Psoas muscle (tissue), 8 donors: ENCODE results near the gene SRRM2. TPM values are rescaled to one million over a fixed set of nuclear protein-coding genes. Genes with fewer than 3 reads are reported as not detected.

Experiments
- ATAC-seq, 4 donors: fragments of 200-7000 bp; cut with Tn5 transposase; one replicate each; pipeline ENCODE4 v1.9.1; 2020; ENCODE audit warnings: moderate library complexity in 3 of 4, mild to moderate bottlenecking in 2 of 4
- DNase-seq, 2 donors: peaks; one replicate each; pipeline ENCODE4 v3.0.0-alpha.2; 2020
- H3K27ac ChIP-seq: fragments of 200-600 bp; one replicate; pipeline ENCODE4 v1.8.0; 2022
- H3K27me3 ChIP-seq, 3 donors: fragments of 200-600 bp in 1 of 3; one replicate each; pipeline versions ENCODE4 v1.6.1 to v1.8.0; 2013 to 2022; ENCODE audit warnings: low read length in 2 of 3, mild to moderate bottlenecking in 2 of 3, moderate library complexity in 1 of 3; ENCODE audit not compliant: insufficient read depth in 3 of 3
- H3K36me3 ChIP-seq, 2 donors: fragments of 200-600 bp in 1 of 2; one replicate each; pipeline versions ENCODE4 v1.6.1 to v1.8.0; 2013 to 2022; ENCODE audit warnings: low read depth in 1 of 2, mild to moderate bottlenecking in 1 of 2, moderate library complexity in 1 of 2; ENCODE audit not compliant: insufficient read depth in 1 of 2
- H3K4me1 ChIP-seq: fragments of 200-600 bp; one replicate; pipeline ENCODE4 v1.8.0; 2022
- H3K4me3 ChIP-seq: fragments of 200-600 bp; one replicate; pipeline ENCODE4 v1.8.0; 2022; ENCODE audit warnings: mild to moderate bottlenecking
- H3K9me3 ChIP-seq: fragments of 200-600 bp; one replicate; pipeline ENCODE4 v1.8.0; 2022
- WGBS, 3 donors: extraction: QIAGEN DNeasy Blood & Tissue Kit; methylation state at CpG; one replicate each; pipeline versions ENCODE4 v1.1.6 to v1.1.7; 2013; 5-methylcytosine and 5-hydroxymethylcytosine counted together
- intact Hi-C, 2 donors: fragments of 100-400 bp; cut with DNase I; formaldehyde crosslinking; loops; one replicate each; pipeline versions ENCODE4 v1.11.0 to v1.14.2; 2022
- polyA plus RNA-seq, 3 donors: library from polyadenylated mRNA; stranded (reverse); fragments of 200-250 nt; gene quantifications; one replicate each; pipeline ENCODE4 v1.2.3, GENCODE V29; 2013
- total RNA-seq, 4 donors: library from RNA; stranded (reverse); fragmentation: NEBNext Ultra II Directional in 2 of 4; extraction: Animal tissue kit (Norgen Biotek cat#: 25700) in 2 of 4; gene quantifications; one replicate each; pipeline versions ENCODE4 v1.2.1 to v1.2.4, GENCODE V29; 2021 to 2023
- TF ChIP-seq, protein P1 (sequence below): fragments of 200-600 bp; IDR thresholded peaks from one replicate; pipeline ENCODE4 v1.8.0; 2022; ENCODE audit warnings: antibody characterized with exemption
- donor health status: healthy with polysubstance abuse.
- donor health status: DM: no; HTN: no; CAD: no; lungs with moderate emphysema.
- donor health status: Bipolar disorder and iron deficiency.
- donor health status: healthy.
- donor health status: DM: yes; HTN: yes; CAD: no.
- donor health status: DM: no; HTN: no; CAD: no.
- donor health status: DM: no; HTN: no; CAD: no.
- donor health status: DM: yes; HTN: yes; CAD: no.

SRRM2 gene
- total and polyA plus RNA-seq, 7 donors: 183 to 413 (median 277) TPM

DNA sequence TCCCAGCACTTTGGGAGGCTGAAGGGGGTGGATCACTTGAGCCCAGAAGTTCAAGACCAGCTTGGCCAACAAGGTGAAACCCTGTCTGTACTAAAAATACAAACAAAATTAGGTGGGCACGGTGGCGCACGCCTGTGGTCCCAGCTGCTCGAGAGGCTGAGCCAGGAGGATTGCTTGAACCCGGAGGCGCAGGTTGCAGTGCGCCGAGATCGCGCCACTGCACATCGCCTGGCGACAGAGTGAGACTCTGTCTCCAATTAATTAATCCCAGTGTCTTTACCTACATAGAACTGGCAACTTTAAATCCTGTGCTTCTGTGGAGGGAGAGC is 26.2 kb downstream of the SRRM2 start:
- Histone ChIP-seq H3K4me3 (peak overlapping the region; percentile 100), H3K36me3 (peaks cover 0 to 15% of the 10 kb centered on the region in 2 donors), H3K27me3 (no peaks in the 10 kb centered on the region), H3K27ac (peak overlapping the region; percentile 100), H3K4me1 (peaks cover 26% of the 10 kb centered on the region), H3K9me3 (no peaks in the 10 kb centered on the region)
- ATAC-seq: no peak
- 79 to 92% (median 83%) methylated on average over 12 of the region's 12 CpGs for WGBS, 3 donors
- no peak for DNase-seq
- intact Hi-C loops: no loop called here
- TF ChIP-seq, protein P1, sequence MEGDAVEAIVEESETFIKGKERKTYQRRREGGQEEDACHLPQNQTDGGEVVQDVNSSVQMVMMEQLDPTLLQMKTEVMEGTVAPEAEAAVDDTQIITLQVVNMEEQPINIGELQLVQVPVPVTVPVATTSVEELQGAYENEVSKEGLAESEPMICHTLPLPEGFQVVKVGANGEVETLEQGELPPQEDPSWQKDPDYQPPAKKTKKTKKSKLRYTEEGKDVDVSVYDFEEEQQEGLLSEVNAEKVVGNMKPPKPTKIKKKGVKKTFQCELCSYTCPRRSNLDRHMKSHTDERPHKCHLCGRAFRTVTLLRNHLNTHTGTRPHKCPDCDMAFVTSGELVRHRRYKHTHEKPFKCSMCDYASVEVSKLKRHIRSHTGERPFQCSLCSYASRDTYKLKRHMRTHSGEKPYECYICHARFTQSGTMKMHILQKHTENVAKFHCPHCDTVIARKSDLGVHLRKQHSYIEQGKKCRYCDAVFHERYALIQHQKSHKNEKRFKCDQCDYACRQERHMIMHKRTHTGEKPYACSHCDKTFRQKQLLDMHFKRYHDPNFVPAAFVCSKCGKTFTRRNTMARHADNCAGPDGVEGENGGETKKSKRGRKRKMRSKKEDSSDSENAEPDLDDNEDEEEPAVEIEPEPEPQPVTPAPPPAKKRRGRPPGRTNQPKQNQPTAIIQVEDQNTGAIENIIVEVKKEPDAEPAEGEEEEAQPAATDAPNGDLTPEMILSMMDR: no peak

DNA sequence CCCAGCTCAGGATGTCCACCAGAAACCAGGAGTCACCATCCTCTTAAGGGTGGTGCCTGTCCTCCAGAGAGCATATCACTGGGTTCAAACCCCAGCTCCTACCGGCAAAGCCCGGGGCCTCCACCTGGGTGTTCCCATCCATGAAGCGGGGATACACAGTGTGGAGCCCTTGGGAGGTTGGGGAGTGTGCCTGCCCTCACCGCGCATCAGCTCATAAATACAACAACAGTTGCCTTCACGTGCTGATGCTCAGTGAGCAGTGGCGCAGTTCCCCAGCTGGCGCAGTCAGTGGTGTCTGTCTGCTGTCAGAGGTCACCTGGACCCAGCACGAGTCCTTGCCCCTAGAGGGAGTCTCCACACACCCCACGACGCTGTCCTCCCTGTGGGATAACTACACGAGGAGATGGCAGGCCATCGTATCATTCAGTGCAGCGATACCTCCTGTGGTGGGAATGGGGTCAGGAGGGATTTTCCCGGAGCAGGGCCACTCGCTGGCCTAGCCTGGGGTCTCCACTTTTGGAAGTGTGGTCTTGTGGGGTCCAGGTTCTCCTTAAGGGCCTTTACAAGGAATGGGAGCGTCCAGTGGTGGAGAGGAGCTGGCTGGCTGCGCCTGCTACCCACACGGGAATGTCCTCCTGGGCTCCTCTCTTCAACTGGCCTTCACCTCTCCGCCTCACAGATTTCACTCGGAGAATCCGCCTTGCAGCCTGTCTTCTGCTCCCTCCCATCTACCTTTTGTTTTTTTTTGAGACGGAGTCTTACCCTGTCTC is 26.9 kb downstream of the SRRM2 start:
- 81 to 86% (median 81%) methylated on average over 22 to 23 of the region's 23 CpGs for WGBS, 3 donors

DNA sequence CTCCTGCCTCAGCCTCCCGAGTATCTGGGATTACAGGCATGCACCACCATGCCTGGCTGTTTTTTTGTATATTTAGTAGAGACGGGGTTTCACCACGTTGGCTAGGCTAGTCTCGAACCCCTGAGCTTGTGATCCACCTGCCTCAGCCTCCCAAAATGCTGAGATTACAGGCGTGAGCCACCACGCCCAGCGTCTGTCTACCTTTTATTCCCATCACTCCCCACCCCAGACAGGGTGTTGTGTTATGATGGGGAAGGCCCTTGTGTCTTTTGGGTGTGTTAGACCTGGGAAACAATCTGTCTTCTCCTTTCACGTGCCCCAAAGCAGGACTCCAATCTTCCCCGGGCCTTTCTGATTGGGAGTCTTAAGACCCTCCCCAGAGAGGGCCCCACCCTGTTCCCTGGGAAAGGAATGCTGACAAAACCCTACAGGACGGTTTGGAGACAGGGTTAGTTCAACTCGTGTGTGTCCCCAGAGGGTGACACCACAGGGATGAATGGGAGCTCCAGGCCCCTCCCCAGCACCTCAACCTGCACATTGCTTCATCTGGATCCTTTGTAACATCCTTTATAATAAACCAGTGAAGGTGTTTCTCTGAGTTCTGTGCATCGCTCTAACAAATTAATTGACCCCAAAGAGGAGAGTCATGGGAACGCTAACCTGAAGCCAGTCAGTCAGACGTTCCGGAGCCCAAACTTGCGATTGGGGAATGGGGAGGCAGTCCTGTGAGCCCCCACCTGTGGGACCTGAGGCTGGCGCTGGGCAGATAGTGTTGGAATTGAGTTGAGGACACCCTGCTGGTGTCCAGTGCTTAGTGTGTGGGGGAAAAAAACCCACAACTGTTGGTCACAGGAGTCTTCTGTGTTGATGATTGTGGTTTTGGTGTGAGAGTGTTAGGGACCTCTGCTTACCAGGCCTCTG is 27.8 kb downstream of the SRRM2 start:
- TF ChIP-seq, protein P1: no peak
- Histone ChIP-seq H3K27ac (no peak overlapping the region), H3K9me3 (no peaks in the 10 kb centered on the region), H3K4me1 (peaks cover 22% of the 10 kb centered on the region), H3K36me3 (peaks cover 0 to 3% of the 10 kb centered on the region in 2 donors), H3K4me3 (no peak overlapping the region), H3K27me3 (peaks cover 0 to 8% (median 3%) of the 10 kb centered on the region in 3 donors)
- ATAC-seq: no peak
- intact Hi-C loops: no loop called here
- DNase-seq: no peak
- WGBS, 3 donors: 58 to 68% (median 63%) methylated on average over 17 of the region's 17 CpGs

More for the DNA sequence above, 26.9 kb downstream of the SRRM2 start:
- Histone ChIP-seq H3K9me3 (no peaks in the 10 kb centered on the region), H3K36me3 (peaks cover 0 to 10% of the 10 kb centered on the region in 2 donors), H3K4me1 (peaks cover 26% of the 10 kb centered on the region), H3K27ac (no peak overlapping the region), H3K4me3 (no peak overlapping the region), H3K27me3 (no peaks in the 10 kb centered on the region)
- ATAC-seq (no peak), DNase-seq (no peak)
- intact Hi-C loops: no loop called here
- TF ChIP-seq, protein P1: no peak

DNA sequence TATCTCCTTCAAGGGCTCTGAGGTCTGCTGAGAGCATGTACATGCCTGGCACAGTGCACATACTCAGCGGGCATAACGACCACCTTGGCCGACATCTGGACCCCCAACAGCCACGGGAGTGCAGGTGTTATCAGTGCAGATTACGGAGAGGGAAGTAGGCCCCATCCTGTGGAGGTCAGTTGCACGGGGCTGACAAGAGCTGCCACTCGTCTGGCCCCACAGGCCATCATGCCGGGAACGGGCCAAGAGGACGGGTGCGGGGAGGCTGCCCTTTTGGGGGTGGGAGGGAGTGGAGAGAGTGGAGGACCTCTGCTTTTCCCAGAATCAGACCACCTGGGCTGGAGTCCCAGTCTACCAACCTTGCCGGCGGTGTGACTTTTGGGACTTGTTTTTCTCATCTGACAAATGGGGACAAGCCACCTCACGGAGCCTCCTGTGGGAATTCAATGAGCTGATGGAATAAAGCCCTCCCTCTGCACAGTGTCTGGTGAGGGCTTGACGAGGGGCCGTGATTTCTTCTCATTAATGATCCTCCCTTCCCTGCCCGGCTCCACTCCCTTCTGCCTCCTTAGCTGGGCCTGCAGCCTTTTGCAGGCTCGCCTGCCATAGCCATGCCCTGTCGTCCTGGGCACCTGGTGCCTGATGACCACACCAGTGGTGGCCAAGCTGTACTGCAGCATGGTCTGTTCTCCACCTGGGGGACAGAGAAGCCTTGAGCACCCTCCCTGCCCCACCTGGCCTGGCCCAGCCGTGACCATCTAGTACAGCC is 30.3 kb downstream of the SRRM2 start:
- H3K36me3 ChIP-seq: no peaks in the 10 kb centered on the region
- no peak overlapping the region for H3K4me3 ChIP-seq
- H3K27ac ChIP-seq: no peak overlapping the region
- no peak for DNase-seq
- TF ChIP-seq, protein P1: no peak
- no peak for ATAC-seq
- H3K4me1 ChIP-seq: peaks cover 10% of the 10 kb centered on the region
- intact Hi-C loops: no loop called here
- WGBS, 3 donors: 80 to 85% (median 80%) methylated on average over 19 to 20 of the region's 20 CpGs
- H3K27me3 ChIP-seq: peaks cover 0 to 25% (median 15%) of the 10 kb centered on the region in 3 donors
- no peaks in the 10 kb centered on the region for H3K9me3 ChIP-seq
